WTC11 (cell line): ENCODE data around the gene TCAP. TPM values are rescaled to one million over a fixed set of nuclear protein-coding genes. Genes with fewer than 3 reads are reported as not detected.

Experiments used
- ATAC-seq: fragments of 200-7000 bp; cut with Tn5 transposase; 2 replicates; pipeline ENCODE4 v1.10.0; 2021; ENCODE audit warnings: mild to moderate bottlenecking, moderate library complexity
- CTCF ChIA-PET: fragments of 300-600 bp; sonication (Branson Sonifier 250); formaldehyde crosslinking; loops from one replicate; lab custom pipeline; 2021; ENCODE audit warnings: antibody characterized with exemption; lab: Charles Lee
- POLR2A ChIA-PET: fragments of 350-600 bp; sonication (Branson Sonifier 250); formaldehyde crosslinking; loops from one replicate; lab custom pipeline; 2021; ENCODE audit warnings: antibody characterized with exemption; lab: Charles Lee
- DNase-seq: peaks from one replicate; pipeline ENCODE4 v3.0.0; 2021; ENCODE audit warnings: low spot score
- H3K27ac Mint-ChIP-seq: 2 replicates; pipeline ENCODE4 v1.8.0; 2021; ENCODE audit warnings: mixed read lengths
- H3K27me3 Mint-ChIP-seq: 2 replicates; pipeline ENCODE4 v1.8.0; 2021; ENCODE audit warnings: low read depth, mild to moderate bottlenecking, moderate library complexity, mixed read lengths
- H3K36me3 Mint-ChIP-seq: 2 replicates; pipeline ENCODE4 v1.8.0; 2021; ENCODE audit warnings: mixed read lengths
- H3K4me1 Mint-ChIP-seq: 2 replicates; pipeline ENCODE4 v1.8.0; 2022; ENCODE audit warnings: mixed read lengths
- H3K4me3 Mint-ChIP-seq: 2 replicates; pipeline ENCODE4 v1.8.0; 2021; ENCODE audit warnings: mild to moderate bottlenecking, moderate library complexity, mixed read lengths
- H3K9me3 Mint-ChIP-seq: 2 replicates; pipeline ENCODE4 v1.8.0; 2021; ENCODE audit warnings: mixed read lengths
- ATF3 ChIP-seq: sonication (generic); formaldehyde crosslinking; conservative IDR thresholded peaks from 2 replicates; pipeline ENCODE4 v1.8.1; 2022; ENCODE audit warnings: mild to moderate bottlenecking, missing genetic modification reagents
- CREM ChIP-seq: sonication (generic); formaldehyde crosslinking; IDR thresholded peaks from 2 replicates; pipeline ENCODE4 v1.8.1; 2022; ENCODE audit warnings: mild to moderate bottlenecking, missing genetic modification reagents, moderate library complexity
- E2F1 ChIP-seq: sonication (generic); formaldehyde crosslinking; IDR thresholded peaks from 2 replicates; pipeline ENCODE4 v1.8.0; 2022; ENCODE audit warnings: mild to moderate bottlenecking, missing genetic modification reagents
- E2F4 ChIP-seq: sonication (generic); formaldehyde crosslinking; IDR thresholded peaks from 2 replicates; pipeline ENCODE4 v1.8.1; 2022; ENCODE audit warnings: low read depth, mild to moderate bottlenecking, moderate library complexity, missing genetic modification reagents, borderline replicate concordance
- MLX ChIP-seq: sonication (generic); formaldehyde crosslinking; IDR thresholded peaks from 2 replicates; pipeline ENCODE4 v1.8.1; 2023; ENCODE audit warnings: mild to moderate bottlenecking, missing genetic modification reagents, moderate library complexity
- NR3C1 ChIP-seq: sonication (generic); formaldehyde crosslinking; conservative IDR thresholded peaks from 2 replicates; pipeline ENCODE4 v1.8.1; 2023; ENCODE audit warnings: low read depth, mild to moderate bottlenecking, missing genetic modification reagents
- OVOL2 ChIP-seq: fragments of 250-450 bp; sonication (Bioruptor Pico); IDR thresholded peaks from 2 replicates; pipeline ENCODE4 v1.9.0; 2021; ENCODE audit warnings: mild to moderate bottlenecking, borderline replicate concordance
- SMAD3 ChIP-seq: sonication (generic); formaldehyde crosslinking; IDR thresholded peaks from 2 replicates; pipeline ENCODE4 v1.8.0; 2022; ENCODE audit warnings: missing genetic modification reagents, mild to moderate bottlenecking, borderline replicate concordance
- TP53 ChIP-seq: sonication (generic); formaldehyde crosslinking; IDR thresholded peaks from 2 replicates; pipeline ENCODE4 v1.8.1; 2023; ENCODE audit warnings: mild to moderate bottlenecking, missing genetic modification reagents
- USF1 ChIP-seq: sonication (generic); formaldehyde crosslinking; IDR thresholded peaks from 2 replicates; pipeline ENCODE4 v1.8.0; 2022; ENCODE audit warnings: mild to moderate bottlenecking, missing genetic modification reagents
- ZBTB21 ChIP-seq: sonication (generic); formaldehyde crosslinking; IDR thresholded peaks from 2 replicates; pipeline ENCODE4 v1.8.1; 2023; ENCODE audit warnings: mild to moderate bottlenecking, missing genetic modification reagents, borderline replicate concordance
- ZNF121 ChIP-seq: sonication (generic); formaldehyde crosslinking; IDR thresholded peaks from 2 replicates; pipeline ENCODE4 v1.8.0; 2023; ENCODE audit warnings: missing genetic modification reagents
- ZNF416 ChIP-seq: fragments of 250-450 bp; sonication (Bioruptor Pico); IDR thresholded peaks from 2 replicates; pipeline ENCODE4 v1.9.0; 2021; ENCODE audit warnings: mild to moderate bottlenecking, inconsistent platforms
- ZNF425 ChIP-seq: fragments of 250-450 bp; sonication (Bioruptor Pico); conservative IDR thresholded peaks from 2 replicates; pipeline ENCODE4 v1.9.0; 2021; ENCODE audit warnings: mild to moderate bottlenecking
- ZNF532 ChIP-seq: fragments of 250-450 bp; sonication (Bioruptor Pico); IDR thresholded peaks from 2 replicates; pipeline ENCODE4 v1.9.0; 2021; ENCODE audit warnings: mild to moderate bottlenecking, borderline replicate concordance
- ZNF671 ChIP-seq: fragments of 250-450 bp; sonication (Bioruptor Pico); IDR thresholded peaks from 2 replicates; pipeline ENCODE4 v1.8.0; 2021; ENCODE audit warnings: mild to moderate bottlenecking
- total RNA-seq: library from RNA; stranded (reverse); gene quantifications from 3 replicates; pipeline ENCODE4 v1.2.3, GENCODE V29; 2021

The TCAP gene
- total RNA-seq, 1 experiment from 2014 or later = 2.9 TPM

GRCh38 chr17:39659279-39660010 is 5.7 kb upstream of the TCAP start (continued):
- no peak for TF ChIP-seq E2F1
- TF ChIP-seq ZBTB21 (CRISPR knock-in tag) = no peak
- TF ChIP-seq, all 79 proteins: peak for 0

- Mint-ChIP-seq H3K36me3 (peaks cover 13% of the 10 kb centered on the region), H3K9me3 (no peaks in the 10 kb centered on the region), H3K27ac (no peak overlapping the region), H3K27me3 (no peaks in the 10 kb centered on the region; the same call in 1 of the 2 replicates), H3K4me1 (peaks cover 37% of the 10 kb centered on the region), H3K4me3 (no peak overlapping the region)
- ChIA-PET CTCF (interaction anchor here (0.9 to 18.0 kb wide), 3 partner anchors 19 to 112 kb away, joined by 3 to 876 read pairs (median 3); partner anchors contain the start of gene PPP1R1B), POLR2A (no interaction called here)
- no peak for DNase-seq
- no peak for ATAC-seq
- TF ChIP-seq ZNF671 (CRISPR knock-in tag) (no peak), ZNF416 (CRISPR knock-in tag) (no peak), USF1 (CRISPR knock-in tag) (no peak), ZNF532 (CRISPR knock-in tag) (no peak), SMAD3 (CRISPR knock-in tag) (no peak), CREM (CRISPR knock-in tag) (no peak), MLX (CRISPR knock-in tag) (no peak)
These were observed 5.2 kb upstream of the TCAP start for GRCh38 chr17:39660011-39660360.

- TF ChIP-seq OVOL2 (no peak), ZNF425 (CRISPR knock-in tag) (no peak), E2F4 (CRISPR knock-in tag) (no peak), ZNF121 (CRISPR knock-in tag) (no peak), TP53 (no peak), ATF3 (CRISPR knock-in tag) (no peak), NR3C1 (CRISPR knock-in tag) (no peak)
- Mint-ChIP-seq H3K9me3 (no peaks in the 10 kb centered on the region), H3K36me3 (peaks cover 13% of the 10 kb centered on the region), H3K27me3 (peaks cover 2% of the 10 kb centered on the region), H3K4me3 (no peak overlapping the region), H3K27ac (0 out of 2 replicates have a peak overlapping the region, but pooled peaks have one; percentile 32), H3K4me1 (peaks cover 37% of the 10 kb centered on the region)
- CTCF ChIA-PET = interaction anchor here (0.9 to 18.0 kb wide), 3 partner anchors 8 to 113 kb away, joined by 3 to 876 read pairs (median 272); partner anchors contain the start of gene PPP1R1B
- DNase-seq (no peak), ATAC-seq (no peak)
- POLR2A ChIA-PET = no interaction called here
These were observed 4.5 kb upstream of the TCAP start for GRCh38 chr17:39660397-39661385.
